Activated CD8-positive, alpha-beta memory T cell treated with anti-CD3 and anti-CD28 coated beads for 1 hour (primary cell): ENCODE measurements around the gene ZBTB44.

Experiments used
- DNase-seq, 2 donors: peaks; one replicate each; pipeline ENCODE4 v3.0.0-alpha.2; 2020; ENCODE audit warnings: low read depth in 1 of 2; ENCODE audit errors: extremely low read depth in 1 of 2

The ZBTB44 gene

GRCh38 chr11:130216591-130217132 lies 98.1 kb downstream of the ZBTB44 start:
- no peak for DNase-seq

- no peak for DNase-seq
These were observed 98.5 kb downstream of the ZBTB44 start for GRCh38 chr11:130216221-130216550.

GRCh38 chr11:130215531-130216220 lies 99.0 kb downstream of the ZBTB44 start:
- DNase-seq = no peak

GRCh38 chr11:130214861-130215530 lies 99.7 kb downstream of the ZBTB44 start:
- no peak for DNase-seq

GRCh38 chr11:130213979-130214281 lies 100.8 kb downstream of the ZBTB44 start:
- DNase-seq = no peak

GRCh38 chr11:130213143-130213978 lies 101.4 kb downstream of the ZBTB44 start:
- peak; percentile 21 to 62 for DNase-seq

GRCh38 chr11:130212431-130212961 lies 102.2 kb downstream of the ZBTB44 start:
- no peak for DNase-seq

- no peak for DNase-seq
These were observed 102.8 kb downstream of the ZBTB44 start for GRCh38 chr11:130211781-130212401.

GRCh38 chr11:130211144-130211543 lies 103.6 kb downstream of the ZBTB44 start:
- DNase-seq = no peak

- no peak for DNase-seq
These were observed 104.5 kb downstream of the ZBTB44 start for GRCh38 chr11:130209954-130210854.

- no peak for DNase-seq
These were observed 105.4 kb downstream of the ZBTB44 start for GRCh38 chr11:130209128-130209932.

- no peak for DNase-seq
These were observed 106.2 kb downstream of the ZBTB44 start for GRCh38 chr11:130208241-130209127.

GRCh38 chr11:130206141-130206540 lies 108.6 kb downstream of the ZBTB44 start:
- no peak for DNase-seq

GRCh38 chr11:130204703-130205095 lies 110.0 kb downstream of the ZBTB44 start:
- no peak for DNase-seq

GRCh38 chr11:130203766-130204702 lies 110.7 kb downstream of the ZBTB44 start:
- no peak for DNase-seq

GRCh38 chr11:130202818-130203689 lies 111.7 kb downstream of the ZBTB44 start:
- no peak for DNase-seq
